Testis (tissue), 2 donors: ENCODE measurements around the gene PAPPA.

ENCODE experiments used
- CTCF ChIP-seq, 3 experiments: fragments of 450-650 bp in 2 of 3; fragments of 200-600 bp in 1 of 3; sonication (generic) in 1 of 3; IDR thresholded peaks; one replicate each; pipeline ENCODE4 v1.5.1; 2016 to 2019; ENCODE audit warnings: antibody characterized with exemption in 3 of 3, mild to moderate bottlenecking in 2 of 3, moderate library complexity in 1 of 3
- POLR2A ChIP-seq: fragments of 450-650 bp; IDR thresholded peaks from one replicate; pipeline ENCODE4 v1.6.1; 2017; ENCODE audit warnings: antibody characterized with exemption, mild to moderate bottlenecking, moderate library complexity

- TF ChIP-seq CTCF (IDR thresholded peaks at IDR 0.05): no peak
- no peak for TF ChIP-seq POLR2A
These were observed 145.3 kb downstream of the PAPPA start for GRCh38 chr9:116298878-116299391.
